ENCODE data around the gene RAC3.

Gene RAC3

DNA sequence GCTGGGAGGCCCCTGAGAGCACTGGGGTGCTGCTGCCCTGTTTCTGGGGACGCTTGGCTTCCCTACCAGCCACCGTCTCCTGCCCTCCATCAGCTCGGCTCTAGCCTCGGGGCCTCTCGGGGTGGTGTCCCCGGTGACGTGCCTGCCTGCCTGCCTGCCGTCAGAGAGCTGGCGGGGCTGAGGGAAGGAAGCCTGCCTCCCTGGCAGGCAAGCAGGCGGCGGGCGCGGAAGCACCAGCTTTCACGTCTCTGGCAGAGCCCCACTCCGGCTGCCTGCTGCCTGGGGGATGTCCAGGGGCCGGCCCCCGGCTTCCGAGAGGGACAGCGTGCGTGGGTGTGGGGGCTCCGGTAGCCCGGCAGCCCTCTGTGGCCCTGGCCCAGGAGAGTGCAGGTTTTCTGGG is 18.1 kb upstream of the RAC3 start:
- Histone ChIP-seq H3K36me3 (ENCODE audit: control insufficient read depth in 2 of 2, insufficient read depth in 2 of 2, low read length in 2 of 2) (peaks cover 0 to under 1% of the 10 kb centered on the region in 2 donors), H3K4me1 (ENCODE audit: control insufficient read depth in 2 of 2, insufficient read depth in 2 of 2, low read length in 2 of 2) (no peaks in the 10 kb centered on the region), H3K27me3 (ENCODE audit: control insufficient read depth in 2 of 2, insufficient read depth in 2 of 2, low read length in 2 of 2) (no peaks in the 10 kb centered on the region), H3K9ac (ENCODE audit: low read depth in 1 of 2, low read length in 2 of 2) (no peak overlapping the region), H3K4me3 (ENCODE audit: low read length in 2 of 2) (no peak overlapping the region), H3K27ac (ENCODE audit: low read depth in 2 of 2, low read length in 2 of 2) (peak overlapping the region in 1 of 2 donors; percentile 38), H3K9me3 (ENCODE audit: control insufficient read depth in 2 of 2, low read length in 2 of 2) (no peaks in the 10 kb centered on the region)

GRCh38 chr17:82013772-82014321 is 17.6 kb upstream of the RAC3 start:
- Histone ChIP-seq H3K4me1 (ENCODE audit: control insufficient read depth in 2 of 2, insufficient read depth in 2 of 2, low read length in 2 of 2) (no peaks in the 10 kb centered on the region), H3K9me3 (ENCODE audit: control insufficient read depth in 2 of 2, low read length in 2 of 2) (no peaks in the 10 kb centered on the region), H3K4me3 (ENCODE audit: low read length in 2 of 2) (no peak overlapping the region), H3K27me3 (ENCODE audit: control insufficient read depth in 2 of 2, insufficient read depth in 2 of 2, low read length in 2 of 2) (no peaks in the 10 kb centered on the region), H3K27ac (ENCODE audit: low read depth in 2 of 2, low read length in 2 of 2) (no peak overlapping the region), H3K36me3 (ENCODE audit: control insufficient read depth in 2 of 2, insufficient read depth in 2 of 2, low read length in 2 of 2) (peaks cover 0 to 3% of the 10 kb centered on the region in 2 donors), H3K9ac (ENCODE audit: low read depth in 1 of 2, low read length in 2 of 2) (no peak overlapping the region)

DNA sequence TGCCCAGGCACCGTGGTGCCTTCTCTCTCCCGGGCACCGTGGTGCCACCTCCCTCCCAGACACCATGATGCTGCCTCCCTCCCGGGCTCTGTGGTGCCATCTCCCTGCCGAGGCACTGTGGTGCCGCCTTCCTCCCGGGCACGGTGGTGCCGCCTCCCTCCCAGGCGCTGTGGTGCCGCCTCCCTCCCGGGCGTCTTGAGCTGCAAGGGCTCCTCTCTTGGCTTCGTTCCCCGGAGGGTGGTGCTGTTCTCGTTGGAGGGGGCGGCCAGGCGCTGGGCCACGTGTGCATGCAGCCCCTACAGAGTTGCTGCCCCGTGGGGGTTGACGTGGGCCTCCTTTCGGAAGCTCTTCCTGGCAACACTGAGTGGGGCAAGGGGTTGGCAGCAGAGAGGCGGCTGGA is 17.0 kb upstream of the RAC3 start:
- no peak overlapping the region for H3K9ac ChIP-seq (ENCODE audit: low read depth in 1 of 2, low read length in 2 of 2)
- H3K27ac ChIP-seq (ENCODE audit: low read depth in 2 of 2, low read length in 2 of 2), result no peak overlapping the region
- peaks cover 0 to 3% of the 10 kb centered on the region in 2 donors for H3K36me3 ChIP-seq (ENCODE audit: control insufficient read depth in 2 of 2, insufficient read depth in 2 of 2, low read length in 2 of 2)
- H3K4me3 ChIP-seq (ENCODE audit: low read length in 2 of 2), result no peak overlapping the region
- no peaks in the 10 kb centered on the region for H3K27me3 ChIP-seq (ENCODE audit: control insufficient read depth in 2 of 2, insufficient read depth in 2 of 2, low read length in 2 of 2)
- no peaks in the 10 kb centered on the region for H3K9me3 ChIP-seq (ENCODE audit: control insufficient read depth in 2 of 2, low read length in 2 of 2)
- no peaks in the 10 kb centered on the region for H3K4me1 ChIP-seq (ENCODE audit: control insufficient read depth in 2 of 2, insufficient read depth in 2 of 2, low read length in 2 of 2)

GRCh38 chr17:82014971-82015310 is 16.5 kb upstream of the RAC3 start:
- H3K27me3 ChIP-seq (ENCODE audit: control insufficient read depth in 2 of 2, insufficient read depth in 2 of 2, low read length in 2 of 2), result no peaks in the 10 kb centered on the region
- H3K9ac ChIP-seq (ENCODE audit: low read depth in 1 of 2, low read length in 2 of 2), result no peak overlapping the region
- H3K9me3 ChIP-seq (ENCODE audit: control insufficient read depth in 2 of 2, low read length in 2 of 2), result no peaks in the 10 kb centered on the region
- H3K27ac ChIP-seq (ENCODE audit: low read depth in 2 of 2, low read length in 2 of 2), result no peak overlapping the region
- peaks cover 0 to 3% of the 10 kb centered on the region in 2 donors for H3K36me3 ChIP-seq (ENCODE audit: control insufficient read depth in 2 of 2, insufficient read depth in 2 of 2, low read length in 2 of 2)
- no peak overlapping the region for H3K4me3 ChIP-seq (ENCODE audit: low read length in 2 of 2)
- H3K4me1 ChIP-seq (ENCODE audit: control insufficient read depth in 2 of 2, insufficient read depth in 2 of 2, low read length in 2 of 2), result no peaks in the 10 kb centered on the region

GRCh38 chr17:82015311-82015971 is 16.0 kb upstream of the RAC3 start:
- Histone ChIP-seq H3K9ac (ENCODE audit: low read depth in 1 of 2, low read length in 2 of 2) (no peak overlapping the region), H3K9me3 (ENCODE audit: control insufficient read depth in 2 of 2, low read length in 2 of 2) (no peaks in the 10 kb centered on the region), H3K27me3 (ENCODE audit: control insufficient read depth in 2 of 2, insufficient read depth in 2 of 2, low read length in 2 of 2) (no peaks in the 10 kb centered on the region), H3K36me3 (ENCODE audit: control insufficient read depth in 2 of 2, insufficient read depth in 2 of 2, low read length in 2 of 2) (peaks cover 0 to 3% of the 10 kb centered on the region in 2 donors), H3K4me1 (ENCODE audit: control insufficient read depth in 2 of 2, insufficient read depth in 2 of 2, low read length in 2 of 2) (no peaks in the 10 kb centered on the region), H3K4me3 (ENCODE audit: low read length in 2 of 2) (no peak overlapping the region), H3K27ac (ENCODE audit: low read depth in 2 of 2, low read length in 2 of 2) (no peak overlapping the region)

- H3K27me3 ChIP-seq (ENCODE audit: control insufficient read depth in 2 of 2, insufficient read depth in 2 of 2, low read length in 2 of 2), result no peaks in the 10 kb centered on the region
- H3K9me3 ChIP-seq (ENCODE audit: control insufficient read depth in 2 of 2, low read length in 2 of 2), result no peaks in the 10 kb centered on the region
- no peak overlapping the region for H3K9ac ChIP-seq (ENCODE audit: low read depth in 1 of 2, low read length in 2 of 2)
- no peak overlapping the region for H3K4me3 ChIP-seq (ENCODE audit: low read length in 2 of 2)
- H3K27ac ChIP-seq (ENCODE audit: low read depth in 2 of 2, low read length in 2 of 2), result no peak overlapping the region
- H3K36me3 ChIP-seq (ENCODE audit: control insufficient read depth in 2 of 2, insufficient read depth in 2 of 2, low read length in 2 of 2), result peaks cover 0 to 3% of the 10 kb centered on the region in 2 donors
- H3K4me1 ChIP-seq (ENCODE audit: control insufficient read depth in 2 of 2, insufficient read depth in 2 of 2, low read length in 2 of 2), result peaks cover 3 to 5% of the 10 kb centered on the region in 2 donors
Measured at GRCh38 chr17:82016061-82016874, 15.2 kb upstream of the RAC3 start.

GRCh38 chr17:82016875-82017459 is 14.5 kb upstream of the RAC3 start:
- no peak overlapping the region for H3K9ac ChIP-seq (ENCODE audit: low read depth in 1 of 2, low read length in 2 of 2)
- no peaks in the 10 kb centered on the region for H3K9me3 ChIP-seq (ENCODE audit: control insufficient read depth in 2 of 2, low read length in 2 of 2)
- no peaks in the 10 kb centered on the region for H3K27me3 ChIP-seq (ENCODE audit: control insufficient read depth in 2 of 2, insufficient read depth in 2 of 2, low read length in 2 of 2)
- no peak overlapping the region for H3K4me3 ChIP-seq (ENCODE audit: low read length in 2 of 2)
- H3K27ac ChIP-seq (ENCODE audit: low read depth in 2 of 2, low read length in 2 of 2), result no peak overlapping the region
- peaks cover 10 to 11% of the 10 kb centered on the region in 2 donors for H3K4me1 ChIP-seq (ENCODE audit: control insufficient read depth in 2 of 2, insufficient read depth in 2 of 2, low read length in 2 of 2)
- peaks cover 0 to 3% of the 10 kb centered on the region in 2 donors for H3K36me3 ChIP-seq (ENCODE audit: control insufficient read depth in 2 of 2, insufficient read depth in 2 of 2, low read length in 2 of 2)

DNA sequence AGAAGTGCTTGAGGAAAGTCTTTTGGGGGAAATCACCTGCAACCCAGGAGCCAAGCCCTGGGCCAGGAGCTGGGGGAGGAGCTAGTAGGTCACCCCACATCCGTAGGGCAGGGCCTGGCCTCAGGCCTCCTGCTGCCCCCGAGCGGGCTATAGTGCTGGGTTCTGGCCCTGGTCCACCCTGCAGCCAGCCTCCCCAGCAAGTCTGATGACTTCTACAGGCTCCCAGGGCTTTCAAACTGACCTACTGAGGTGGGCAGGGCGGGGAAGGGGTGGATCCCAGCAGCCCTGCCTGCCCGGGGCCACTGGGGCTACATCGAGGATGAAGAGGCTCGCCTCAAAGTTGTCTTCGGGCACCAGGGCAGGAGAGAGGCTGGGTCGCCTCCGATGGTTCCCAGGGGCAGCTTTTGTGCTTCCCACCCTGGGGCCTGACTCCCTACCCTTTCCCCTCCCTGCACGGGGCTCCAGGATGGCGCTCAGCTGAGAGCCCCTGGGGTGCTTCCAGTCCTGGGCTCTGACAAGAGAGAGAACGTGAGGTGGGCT is 13.8 kb upstream of the RAC3 start:
- no peak overlapping the region for H3K4me3 ChIP-seq (ENCODE audit: low read length in 2 of 2)
- H3K9me3 ChIP-seq (ENCODE audit: control insufficient read depth in 2 of 2, low read length in 2 of 2), result no peaks in the 10 kb centered on the region
- no peaks in the 10 kb centered on the region for H3K27me3 ChIP-seq (ENCODE audit: control insufficient read depth in 2 of 2, insufficient read depth in 2 of 2, low read length in 2 of 2)
- peaks cover 0 to 3% of the 10 kb centered on the region in 2 donors for H3K36me3 ChIP-seq (ENCODE audit: control insufficient read depth in 2 of 2, insufficient read depth in 2 of 2, low read length in 2 of 2)
- no peak overlapping the region for H3K9ac ChIP-seq (ENCODE audit: low read depth in 1 of 2, low read length in 2 of 2)
- H3K27ac ChIP-seq (ENCODE audit: low read depth in 2 of 2, low read length in 2 of 2), result no peak overlapping the region
- H3K4me1 ChIP-seq (ENCODE audit: control insufficient read depth in 2 of 2, insufficient read depth in 2 of 2, low read length in 2 of 2), result peaks cover 14 to 16% of the 10 kb centered on the region in 2 donors

- H3K27ac ChIP-seq (ENCODE audit: low read depth in 2 of 2, low read length in 2 of 2), result no peak overlapping the region
- peaks cover 0 to 3% of the 10 kb centered on the region in 2 donors for H3K36me3 ChIP-seq (ENCODE audit: control insufficient read depth in 2 of 2, insufficient read depth in 2 of 2, low read length in 2 of 2)
Measured at GRCh38 chr17:82018152-82018988, 13.1 kb upstream of the RAC3 start.

More at GRCh38 chr17:82018152-82018988, 13.1 kb upstream of the RAC3 start:
- no peaks in the 10 kb centered on the region for H3K9me3 ChIP-seq (ENCODE audit: control insufficient read depth in 2 of 2, low read length in 2 of 2)
- no peak overlapping the region for H3K9ac ChIP-seq (ENCODE audit: low read depth in 1 of 2, low read length in 2 of 2)
- H3K27me3 ChIP-seq (ENCODE audit: control insufficient read depth in 2 of 2, insufficient read depth in 2 of 2, low read length in 2 of 2), result no peaks in the 10 kb centered on the region
- peaks cover 14 to 16% of the 10 kb centered on the region in 2 donors for H3K4me1 ChIP-seq (ENCODE audit: control insufficient read depth in 2 of 2, insufficient read depth in 2 of 2, low read length in 2 of 2)
- no peak overlapping the region for H3K4me3 ChIP-seq (ENCODE audit: low read length in 2 of 2)
